Testis (tissue), 3 donors: ENCODE measurements around the gene BRK1. TPM values are rescaled to one million over a fixed set of nuclear protein-coding genes. Genes with fewer than 3 reads are reported as not detected.
"Not testable (repeated sequence)": the region's sequence is repeated elsewhere in the genome, so short reads cannot be mapped to it uniquely, and the experiment has no call there.

Experiments
- DNase-seq: peaks from one replicate; pipeline ENCODE4 v3.0.0-alpha.2; 2019
- H3K27ac ChIP-seq, 2 donors: fragments of 200-600 bp; sonication (generic); one replicate each; pipeline ENCODE4 v1.5.1; 2019
- H3K27me3 ChIP-seq: fragments of 200-600 bp; sonication (generic); one replicate; pipeline ENCODE4 v1.5.1; 2019
- H3K36me3 ChIP-seq: fragments of 200-600 bp; sonication (generic); one replicate; pipeline ENCODE4 v1.5.1; 2017; ENCODE audit warnings: low read depth; ENCODE audit errors: missing control alignments
- H3K4me1 ChIP-seq: fragments of 200-600 bp; sonication (generic); one replicate; pipeline ENCODE4 v1.5.1; 2019
- H3K4me3 ChIP-seq, 2 donors: fragments of 200-600 bp; sonication (generic); one replicate each; pipeline ENCODE4 v1.5.1; 2017 to 2019
- H3K9me3 ChIP-seq: fragments of 200-600 bp; sonication (generic); one replicate; pipeline ENCODE4 v1.5.1; 2017
- POLR2A ChIP-seq: fragments of 450-650 bp; IDR thresholded peaks from one replicate; pipeline ENCODE4 v1.6.1; 2017; ENCODE audit warnings: antibody characterized with exemption, mild to moderate bottlenecking, moderate library complexity
- WGBS, 2 donors: methylation state at CpG; one replicate each; pipeline ENCODE4 v1.1.5; 2018; 5-methylcytosine and 5-hydroxymethylcytosine counted together
- intact Hi-C: fragments of 100-400 bp; cut with DNase I; formaldehyde crosslinking; loops from one replicate; pipeline ENCODE4 v1.15.1; 2023; ENCODE audit warnings: low total_unique reads
- polyA plus RNA-seq: library from polyadenylated mRNA; stranded (reverse); fragments of 350-450 nt; fragmentation: Illumina TruSeq; extraction: RNeasy Lipid Tissue Mini Kit (QIAGEN cat#74804); gene quantifications from one replicate; pipeline ENCODE4 v1.2.3, GENCODE V29; 2014; ENCODE audit warnings: low read depth, low replicate concordance; ENCODE audit not compliant: insufficient read depth
- total RNA-seq, 2 donors: library from RNA; depleted of rRNA; stranded (reverse); fragments of >200 nt; gene quantifications; one replicate each; pipeline ENCODE4 v1.2.3, GENCODE V29; 2016
- TF ChIP-seq, protein P1 (sequence below), 3 experiments: fragments of 450-650 bp in 2 of 3; fragments of 200-600 bp in 1 of 3; sonication (generic) in 1 of 3; IDR thresholded peaks; one replicate each; pipeline ENCODE4 v1.5.1; 2016 to 2019; ENCODE audit warnings: antibody characterized with exemption in 3 of 3, mild to moderate bottlenecking in 2 of 3, moderate library complexity in 1 of 3

The BRK1 gene
- total and polyA plus RNA-seq, 3 donors from 2014 or later = 145 to 250 (median 157) TPM

DNA sequence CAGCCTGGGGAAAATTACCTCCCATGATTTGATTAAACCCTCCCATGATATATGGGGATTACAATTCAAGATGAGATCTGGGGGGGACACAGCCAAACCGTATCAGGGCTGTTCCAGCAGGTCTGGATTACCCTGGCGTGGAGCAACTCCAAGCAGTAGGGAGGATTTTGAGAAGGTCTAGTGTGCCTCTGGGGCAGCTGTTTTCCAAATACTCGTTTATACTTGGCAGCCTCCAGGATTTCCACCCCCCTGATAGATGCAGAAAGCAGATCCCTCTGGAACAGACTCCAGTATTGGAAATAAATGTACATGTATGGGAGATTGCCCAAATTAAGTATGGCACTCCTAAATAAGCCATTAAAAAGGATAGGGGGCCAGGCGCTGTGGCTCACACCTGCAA lies 41.6 kb downstream of the BRK1 start:
- intact Hi-C loops = no loop called here
- 57 to 65% methylated on average over 4 of the region's 4 CpGs for WGBS, 2 donors
- no peaks in the 10 kb centered on the region for H3K4me1 ChIP-seq
- no peak overlapping the region for H3K4me3 ChIP-seq
- no peak for DNase-seq
- H3K36me3 ChIP-seq = no peaks in the 10 kb centered on the region
- no peak overlapping the region for H3K27ac ChIP-seq
- H3K9me3 ChIP-seq = no peaks in the 10 kb centered on the region
- TF ChIP-seq, protein P1, sequence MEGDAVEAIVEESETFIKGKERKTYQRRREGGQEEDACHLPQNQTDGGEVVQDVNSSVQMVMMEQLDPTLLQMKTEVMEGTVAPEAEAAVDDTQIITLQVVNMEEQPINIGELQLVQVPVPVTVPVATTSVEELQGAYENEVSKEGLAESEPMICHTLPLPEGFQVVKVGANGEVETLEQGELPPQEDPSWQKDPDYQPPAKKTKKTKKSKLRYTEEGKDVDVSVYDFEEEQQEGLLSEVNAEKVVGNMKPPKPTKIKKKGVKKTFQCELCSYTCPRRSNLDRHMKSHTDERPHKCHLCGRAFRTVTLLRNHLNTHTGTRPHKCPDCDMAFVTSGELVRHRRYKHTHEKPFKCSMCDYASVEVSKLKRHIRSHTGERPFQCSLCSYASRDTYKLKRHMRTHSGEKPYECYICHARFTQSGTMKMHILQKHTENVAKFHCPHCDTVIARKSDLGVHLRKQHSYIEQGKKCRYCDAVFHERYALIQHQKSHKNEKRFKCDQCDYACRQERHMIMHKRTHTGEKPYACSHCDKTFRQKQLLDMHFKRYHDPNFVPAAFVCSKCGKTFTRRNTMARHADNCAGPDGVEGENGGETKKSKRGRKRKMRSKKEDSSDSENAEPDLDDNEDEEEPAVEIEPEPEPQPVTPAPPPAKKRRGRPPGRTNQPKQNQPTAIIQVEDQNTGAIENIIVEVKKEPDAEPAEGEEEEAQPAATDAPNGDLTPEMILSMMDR (IDR thresholded peaks at IDR 0.05) = no peak
- TF ChIP-seq POLR2A = no peak
- no peaks in the 10 kb centered on the region for H3K27me3 ChIP-seq

DNA sequence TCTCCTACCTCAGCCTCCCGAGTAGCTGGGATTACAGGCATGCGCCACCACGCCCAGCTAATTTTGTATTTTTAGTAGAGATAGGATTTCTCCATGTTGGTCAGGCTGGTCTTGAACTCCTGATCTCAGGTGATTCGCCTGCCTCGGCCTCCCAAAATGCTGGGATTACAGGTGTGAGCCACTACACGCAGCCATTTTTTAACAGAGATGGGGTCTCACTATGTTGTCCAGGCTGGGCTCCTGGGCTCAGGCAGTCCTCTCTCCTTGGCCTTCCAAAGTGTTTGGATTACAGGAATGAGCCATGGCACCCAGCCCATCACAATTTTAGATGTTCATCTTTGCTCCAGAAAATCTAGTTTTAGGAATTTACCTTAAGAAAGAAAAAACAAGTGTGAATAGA lies 43.1 kb downstream of the BRK1 start:
- H3K27me3 ChIP-seq, DNase-seq, H3K9me3 ChIP-seq, H3K4me1 ChIP-seq, H3K4me3 ChIP-seq, H3K36me3 ChIP-seq, H3K27ac ChIP-seq, intact Hi-C loops: not testable (repeated sequence)
- WGBS, 2 donors = 96 to 97% methylated on average over 6 of the region's 6 CpGs

DNA sequence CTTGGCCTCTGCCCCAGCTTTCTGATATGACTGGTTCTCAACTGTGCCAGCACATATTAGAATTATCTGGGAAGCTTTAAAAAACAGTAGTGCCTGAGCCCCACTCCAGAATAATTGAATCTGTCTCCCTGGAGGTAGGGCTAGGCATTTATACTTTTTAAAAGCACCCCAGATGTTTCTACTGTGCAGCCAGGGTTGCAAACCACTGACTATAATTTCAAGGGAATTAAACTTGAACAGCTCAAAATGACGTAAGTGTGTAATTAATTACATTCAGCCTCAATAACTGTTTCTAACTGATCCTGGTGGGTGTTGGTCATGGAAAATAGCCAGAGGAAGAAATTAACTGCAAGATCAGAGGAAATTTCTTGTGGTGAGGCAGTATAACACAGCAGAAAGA lies 44.9 kb downstream of the BRK1 start:
- Histone ChIP-seq H3K4me1 (no peaks in the 10 kb centered on the region), H3K9me3 (no peaks in the 10 kb centered on the region), H3K36me3 (no peaks in the 10 kb centered on the region), H3K27ac (no peak overlapping the region), H3K27me3 (no peaks in the 10 kb centered on the region), H3K4me3 (no peak overlapping the region)
- DNase-seq = no peak
- intact Hi-C loops = no loop called here
- TF ChIP-seq, protein P1 (IDR thresholded peaks at IDR 0.05) = no peak
- WGBS, 2 donors = 56 to 63% methylated on average over 1 of the region's 1 CpG

DNA sequence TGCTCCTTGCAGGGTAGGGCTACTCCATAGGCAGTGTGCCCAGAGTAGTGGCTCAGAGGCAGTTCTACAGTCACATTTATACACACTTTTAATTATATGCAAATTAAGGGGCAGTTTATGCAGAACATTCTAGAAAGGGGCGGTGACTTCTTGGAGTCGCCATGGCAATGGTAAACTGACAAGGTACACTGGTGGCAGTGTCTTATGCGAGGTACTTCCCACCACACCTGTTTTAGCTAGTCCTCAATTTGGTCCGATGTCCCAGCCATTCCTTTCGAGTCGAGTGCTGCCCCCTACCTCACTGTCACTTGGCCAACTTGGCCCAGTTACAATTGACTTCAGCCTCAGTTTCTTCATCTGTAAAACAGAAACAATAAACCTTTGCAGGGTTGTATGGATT lies 45.5 kb downstream of the BRK1 start:
- intact Hi-C loops = no loop called here
- no peaks in the 10 kb centered on the region for H3K9me3 ChIP-seq
- TF ChIP-seq, protein P1 (IDR thresholded peaks at IDR 0.05) = no peak
- no peak for TF ChIP-seq POLR2A
- H3K36me3 ChIP-seq = no peaks in the 10 kb centered on the region
- 75 to 90% methylated on average over 6 of the region's 6 CpGs for WGBS, 2 donors
- no peak for DNase-seq
- H3K4me3 ChIP-seq = no peak overlapping the region
- H3K4me1 ChIP-seq = no peaks in the 10 kb centered on the region
- H3K27me3 ChIP-seq = no peaks in the 10 kb centered on the region
- no peak overlapping the region for H3K27ac ChIP-seq

DNA sequence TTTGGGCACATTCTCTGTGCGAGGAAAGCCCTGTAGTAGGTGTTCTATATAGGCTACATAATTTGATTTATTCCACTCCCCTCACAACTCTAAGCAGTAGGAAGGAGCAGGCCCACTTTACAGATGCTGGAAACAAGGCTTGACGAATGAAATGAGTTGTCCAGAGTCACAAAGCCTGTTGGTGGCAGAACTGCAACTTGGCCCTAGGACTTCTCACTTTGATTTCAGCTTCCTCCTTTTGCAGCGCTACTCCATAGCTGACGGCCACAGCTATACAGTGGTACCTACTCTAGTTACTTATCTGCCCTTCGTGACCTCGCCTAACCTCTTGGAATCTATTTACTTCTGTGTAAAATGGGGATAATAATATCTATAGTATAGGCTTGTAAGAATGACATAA lies 46.7 kb downstream of the BRK1 start:
- Histone ChIP-seq H3K27ac (no peak overlapping the region), H3K36me3 (no peaks in the 10 kb centered on the region), H3K4me1 (no peaks in the 10 kb centered on the region), H3K4me3 (no peak overlapping the region), H3K27me3 (no peaks in the 10 kb centered on the region), H3K9me3 (no peaks in the 10 kb centered on the region)
- 88 to 89% methylated on average over 6 of the region's 6 CpGs for WGBS, 2 donors
- TF ChIP-seq POLR2A = no peak
- TF ChIP-seq, protein P1 (IDR thresholded peaks at IDR 0.05) = no peak
- intact Hi-C loops = no loop called here
- no peak for DNase-seq

DNA sequence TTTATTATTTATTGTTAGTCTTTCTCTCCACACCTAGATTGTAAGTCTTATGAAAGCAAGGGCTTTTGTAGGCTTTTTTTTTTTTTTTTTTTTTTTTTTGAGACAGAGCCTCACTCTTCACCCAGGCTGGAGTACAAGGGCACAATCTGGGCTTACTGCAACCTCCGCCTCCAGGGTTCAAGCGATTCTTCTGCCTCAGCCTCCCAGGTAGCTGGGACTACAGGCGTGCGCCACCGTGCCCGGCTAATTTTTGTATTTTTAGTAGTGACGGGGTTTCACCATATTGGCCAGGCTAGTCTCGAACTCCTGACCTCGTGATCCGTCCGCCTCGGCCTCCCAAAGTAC lies 48.7 kb downstream of the BRK1 start:
- DNase-seq, H3K27ac ChIP-seq, H3K4me1 ChIP-seq, H3K36me3 ChIP-seq, intact Hi-C loops, H3K27me3 ChIP-seq, H3K9me3 ChIP-seq: not testable (repeated sequence)
- peak overlapping the region in 1 of 2 donors; percentile 79 for H3K4me3 ChIP-seq
- WGBS, 2 donors = 43 to 59% methylated on average over 12 of the region's 12 CpGs
